Neural progenitor cell (in vitro differentiated cells): ENCODE data around the gene NUDT22. TPM values are rescaled to one million over a fixed set of nuclear protein-coding genes. Genes with fewer than 3 reads are reported as not detected.

ENCODE experiments used
- DNase-seq: peaks from one replicate; pipeline ENCODE4 v3.0.0-alpha.2; 2016; ENCODE audit warnings: low spot score
- H2AFZ ChIP-seq: fragments of 200-600 bp; sonication (generic); replicated peaks from 2 replicates; pipeline ENCODE4 v1.6.1; 2016; ENCODE audit warnings: antibody characterized with exemption
- H3F3A ChIP-seq: fragments of 200-600 bp; sonication (generic); 2 replicates; pipeline ENCODE4 v1.6.1; 2016; ENCODE audit warnings: antibody characterized with exemption, low read depth
- H3K27ac ChIP-seq: fragments of 200-600 bp; sonication (generic); 2 replicates; pipeline ENCODE4 v1.5.1; 2016; ENCODE audit warnings: mild to moderate bottlenecking
- H3K27me3 ChIP-seq: fragments of 200-600 bp; sonication (generic); 2 replicates; pipeline ENCODE4 v1.6.1; 2016; ENCODE audit warnings: mild to moderate bottlenecking, moderate library complexity
- H3K36me3 ChIP-seq: fragments of 200-600 bp; sonication (generic); 2 replicates; pipeline ENCODE4 v1.5.1; 2016
- H3K4me1 ChIP-seq: fragments of 200-600 bp; sonication (generic); 2 replicates; pipeline ENCODE4 v1.6.1; 2016; ENCODE audit warnings: mixed run types
- H3K4me2 ChIP-seq: fragments of 200-600 bp; sonication (generic); 2 replicates; pipeline ENCODE4 v1.6.1; 2016
- H3K4me3 ChIP-seq: fragments of 200-600 bp; sonication (generic); 2 replicates; pipeline ENCODE4 v1.5.1; 2016
- H3K79me2 ChIP-seq: fragments of 200-600 bp; sonication (generic); 2 replicates; pipeline ENCODE4 v1.6.1; 2016; ENCODE audit warnings: low read depth
- H3K9ac ChIP-seq: fragments of 200-600 bp; sonication (generic); 2 replicates; pipeline ENCODE4 v1.6.1; 2016
- H3K9me3 ChIP-seq: fragments of 200-600 bp; sonication (generic); 2 replicates; pipeline ENCODE4 v1.5.1; 2016; ENCODE audit warnings: low read depth
- H4K20me1 ChIP-seq: fragments of 200-600 bp; sonication (generic); 2 replicates; pipeline ENCODE4 v1.6.1; 2016; ENCODE audit warnings: low read depth
- H3K27ac Mint-ChIP-seq: 3 replicates; pipeline ENCODE4 v1.8.0; 2021; ENCODE audit warnings: mixed read lengths
- H3K27me3 Mint-ChIP-seq: 2 replicates; pipeline ENCODE4 v1.8.0; 2022; ENCODE audit warnings: low read depth, mild to moderate bottlenecking, inconsistent platforms, moderate library complexity, mixed read lengths; ENCODE audit not compliant: insufficient read depth
- H3K36me3 Mint-ChIP-seq: 3 replicates; pipeline ENCODE4 v1.8.0; 2021; ENCODE audit warnings: mixed read lengths
- H3K4me1 Mint-ChIP-seq: 3 replicates; pipeline ENCODE4 v1.8.0; 2021; ENCODE audit warnings: mixed read lengths
- H3K4me3 Mint-ChIP-seq: 3 replicates; pipeline ENCODE4 v1.8.0; 2021; ENCODE audit warnings: mild to moderate bottlenecking, moderate library complexity, mixed read lengths
- H3K9me3 Mint-ChIP-seq: 3 replicates; pipeline ENCODE4 v1.8.0; 2020; ENCODE audit warnings: mixed read lengths
- EZH2 ChIP-seq: fragments of 200-600 bp; sonication (generic); IDR thresholded peaks from 2 replicates; pipeline ENCODE4 v1.6.1; 2017; ENCODE audit warnings: antibody characterized with exemption, mild to moderate bottlenecking, moderate library complexity
- EZH2phosphoT487 ChIP-seq: fragments of 200-600 bp; sonication (generic); IDR thresholded peaks from 2 replicates; pipeline ENCODE4 v1.6.1; 2017; ENCODE audit warnings: antibody characterized with exemption
- total RNA-seq: library from RNA; depleted of rRNA; stranded (reverse); fragments of >200 nt; gene quantifications from 2 replicates; pipeline ENCODE4 v1.2.3, GENCODE V29; 2015; ENCODE audit warnings: low replicate concordance
- TF ChIP-seq, protein P1 (sequence below): fragments of 200-600 bp; sonication (generic); IDR thresholded peaks from 2 replicates; pipeline ENCODE4 v1.5.1; 2017; ENCODE audit warnings: antibody characterized with exemption, mild to moderate bottlenecking

The NUDT22 gene
- total RNA-seq, 1 donor from 2014 or later, result 23.5 TPM

DNA sequence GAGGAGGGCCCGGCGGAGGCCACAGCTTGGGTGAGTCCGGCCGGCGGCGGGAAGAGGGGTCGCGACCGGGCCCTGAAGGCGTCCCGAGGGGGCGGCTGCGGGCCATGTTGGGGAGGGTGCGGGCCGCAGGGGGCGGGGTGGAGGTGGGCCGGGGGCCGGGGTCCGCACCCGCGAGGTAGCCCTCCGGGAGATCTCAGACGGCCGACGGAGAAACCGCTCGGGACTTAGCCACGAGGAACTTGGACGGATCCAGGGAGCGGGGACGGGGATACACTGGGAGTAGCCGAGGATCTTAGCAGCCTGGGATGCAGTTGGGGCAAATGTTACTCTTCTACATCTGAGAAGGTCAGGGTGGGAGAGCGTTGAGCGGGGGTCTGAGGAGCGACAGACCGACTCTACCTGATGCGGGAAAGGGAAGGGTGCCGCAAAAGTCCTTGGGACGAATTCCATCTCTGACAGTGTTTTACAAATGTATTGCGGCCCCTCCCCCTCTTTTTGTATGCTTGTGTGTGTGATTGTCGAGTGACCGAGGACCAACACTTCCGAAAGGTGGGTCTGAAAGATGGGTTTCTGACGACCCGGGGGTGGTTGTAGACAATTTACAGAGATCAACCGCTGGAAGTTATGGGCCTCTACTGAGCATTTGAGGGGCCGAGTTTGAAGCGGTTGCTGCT, 39.4 kb upstream of the NUDT22 start:
- Histone ChIP-seq H4K20me1 (peaks cover 13% of the 10 kb centered on the region), H2AFZ (no peak overlapping the region), H3F3A (peaks cover 32% of the 10 kb centered on the region), H3K9me3 (no peaks in the 10 kb centered on the region), H3K27ac (peak overlapping the region; percentile 64), H3K4me1 (peaks cover 5% of the 10 kb centered on the region), H3K36me3 (no peaks in the 10 kb centered on the region), H3K4me3 (no peak overlapping the region), H3K4me2 (no peak overlapping the region), H3K9ac (no peak overlapping the region), H3K27me3 (no peaks in the 10 kb centered on the region), H3K79me2 (peaks cover 29% of the 10 kb centered on the region)
- Mint-ChIP-seq H3K36me3 (peaks cover 12% of the 10 kb centered on the region), H3K4me3 (no peak overlapping the region), H3K9me3 (peaks cover 3% of the 10 kb centered on the region), H3K27ac (peak overlapping the region; percentile 90), H3K4me1 (peaks cover 34% of the 10 kb centered on the region), H3K27me3 (peaks cover 11% of the 10 kb centered on the region)
- TF ChIP-seq, protein P1, sequence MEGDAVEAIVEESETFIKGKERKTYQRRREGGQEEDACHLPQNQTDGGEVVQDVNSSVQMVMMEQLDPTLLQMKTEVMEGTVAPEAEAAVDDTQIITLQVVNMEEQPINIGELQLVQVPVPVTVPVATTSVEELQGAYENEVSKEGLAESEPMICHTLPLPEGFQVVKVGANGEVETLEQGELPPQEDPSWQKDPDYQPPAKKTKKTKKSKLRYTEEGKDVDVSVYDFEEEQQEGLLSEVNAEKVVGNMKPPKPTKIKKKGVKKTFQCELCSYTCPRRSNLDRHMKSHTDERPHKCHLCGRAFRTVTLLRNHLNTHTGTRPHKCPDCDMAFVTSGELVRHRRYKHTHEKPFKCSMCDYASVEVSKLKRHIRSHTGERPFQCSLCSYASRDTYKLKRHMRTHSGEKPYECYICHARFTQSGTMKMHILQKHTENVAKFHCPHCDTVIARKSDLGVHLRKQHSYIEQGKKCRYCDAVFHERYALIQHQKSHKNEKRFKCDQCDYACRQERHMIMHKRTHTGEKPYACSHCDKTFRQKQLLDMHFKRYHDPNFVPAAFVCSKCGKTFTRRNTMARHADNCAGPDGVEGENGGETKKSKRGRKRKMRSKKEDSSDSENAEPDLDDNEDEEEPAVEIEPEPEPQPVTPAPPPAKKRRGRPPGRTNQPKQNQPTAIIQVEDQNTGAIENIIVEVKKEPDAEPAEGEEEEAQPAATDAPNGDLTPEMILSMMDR, result no peak
- TF ChIP-seq EZH2phosphoT487 (no peak), EZH2 (no peak)
- DNase-seq, result peak; percentile 32

DNA sequence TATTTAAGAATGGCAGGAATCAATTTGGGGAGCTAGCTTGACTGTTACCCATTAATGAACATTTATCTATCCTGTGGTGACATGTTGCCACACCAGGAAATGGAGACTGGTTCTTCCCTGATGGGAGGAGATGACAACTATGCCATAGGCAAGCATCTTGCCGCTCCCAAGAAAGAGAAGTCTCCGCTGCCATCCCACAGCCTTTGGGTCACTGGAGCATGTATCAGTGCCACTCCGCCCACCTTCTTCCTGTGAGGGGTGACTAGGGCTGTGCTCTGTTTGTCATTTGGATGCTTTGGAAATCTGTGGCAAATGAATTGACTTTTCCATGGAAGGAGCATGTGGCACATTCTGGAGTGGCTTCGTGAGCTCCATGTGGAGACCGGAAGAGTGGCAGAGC, 33.6 kb upstream of the NUDT22 start:
- no peak for TF ChIP-seq EZH2
- TF ChIP-seq EZH2phosphoT487, result no peak
- TF ChIP-seq, protein P1, result no peak
- peaks cover 38% of the 10 kb centered on the region for H3K36me3 Mint-ChIP-seq
- DNase-seq, result no peak

GRCh38 chr11:64196626-64197025, 29.4 kb upstream of the NUDT22 start:
- Histone ChIP-seq H3K9ac (no peak overlapping the region), H3F3A (peaks cover 12% of the 10 kb centered on the region), H3K27me3 (no peaks in the 10 kb centered on the region), H3K4me3 (no peak overlapping the region), H3K27ac (no peak overlapping the region), H3K4me1 (no peaks in the 10 kb centered on the region), H3K9me3 (no peaks in the 10 kb centered on the region), H2AFZ (no peak overlapping the region), H3K4me2 (no peak overlapping the region), H3K79me2 (peaks cover 11% of the 10 kb centered on the region), H4K20me1 (peaks cover 20% of the 10 kb centered on the region), H3K36me3 (peaks cover 17% of the 10 kb centered on the region)
- TF ChIP-seq, protein P1, result no peak
- TF ChIP-seq EZH2phosphoT487, result no peak
- no peak for TF ChIP-seq EZH2
- no peak overlapping the region for H3K4me3 Mint-ChIP-seq
- H3K27ac Mint-ChIP-seq, result no peak overlapping the region
- H3K9me3 Mint-ChIP-seq, result no peaks in the 10 kb centered on the region
- H3K4me1 Mint-ChIP-seq, result no peaks in the 10 kb centered on the region
- no peak for DNase-seq
- peaks cover 47% of the 10 kb centered on the region for H3K36me3 Mint-ChIP-seq
- peaks cover 2% of the 10 kb centered on the region for H3K27me3 Mint-ChIP-seq

More for the DNA sequence above, 33.6 kb upstream of the NUDT22 start:
- H3K9me3 ChIP-seq, result no peaks in the 10 kb centered on the region
- no peaks in the 10 kb centered on the region for H3K4me1 ChIP-seq
- peaks cover 2% of the 10 kb centered on the region for H3K27me3 Mint-ChIP-seq
- no peaks in the 10 kb centered on the region for H3K9me3 Mint-ChIP-seq
- H3K79me2 ChIP-seq, result peaks cover 11% of the 10 kb centered on the region
- H4K20me1 ChIP-seq, result peaks cover 7% of the 10 kb centered on the region
- H3F3A ChIP-seq, result peaks cover 5% of the 10 kb centered on the region
- H3K9ac ChIP-seq, result no peak overlapping the region
- no peak overlapping the region for H3K4me3 ChIP-seq
- H3K4me3 Mint-ChIP-seq, result no peak overlapping the region
- H3K4me2 ChIP-seq, result no peak overlapping the region
- no peak overlapping the region for H2AFZ ChIP-seq
- H3K36me3 ChIP-seq, result peaks cover 12% of the 10 kb centered on the region
- H3K4me1 Mint-ChIP-seq, result peaks cover 9% of the 10 kb centered on the region
- H3K27me3 ChIP-seq, result no peaks in the 10 kb centered on the region
- H3K27ac Mint-ChIP-seq, result no peak overlapping the region
- H3K27ac ChIP-seq, result no peak overlapping the region
